Muscle layer of colon (tissue), 2 donors: ENCODE results near the gene VKORC1.
A peak's percentile ranks its signal among the peaks of the same experiment; 100 is the strongest.

Source experiments
- H3K27ac ChIP-seq: one replicate; pipeline ENCODE4 v1.7.0; 2013; ENCODE audit warnings: low read depth, mild to moderate bottlenecking, low read length, moderate library complexity
- H3K27me3 ChIP-seq, 2 donors: one replicate each; pipeline ENCODE4 v1.7.0; 2013; ENCODE audit warnings: low read length in 2 of 2, mild to moderate bottlenecking in 2 of 2; ENCODE audit not compliant: insufficient read depth in 2 of 2, control insufficient read depth in 1 of 2
- H3K36me3 ChIP-seq: one replicate; pipeline ENCODE4 v1.7.0; 2013; ENCODE audit warnings: mild to moderate bottlenecking, low read length; ENCODE audit not compliant: insufficient read depth
- H3K4me1 ChIP-seq: one replicate; pipeline ENCODE4 v1.7.0; 2013; ENCODE audit warnings: mild to moderate bottlenecking, low read length; ENCODE audit not compliant: insufficient read depth
- H3K4me3 ChIP-seq, 2 donors: one replicate each; pipeline ENCODE4 v1.7.0; 2013; ENCODE audit warnings: low read length in 2 of 2, low read depth in 1 of 2, mild to moderate bottlenecking in 1 of 2, moderate library complexity in 1 of 2
- H3K9ac ChIP-seq: one replicate; pipeline ENCODE4 v1.7.0; 2013; ENCODE audit warnings: low read length
- H3K9me3 ChIP-seq: one replicate; pipeline ENCODE4 v1.7.0; 2013; ENCODE audit warnings: mild to moderate bottlenecking, low read length
- donor health status: abdominal sarcoma.
- donor health status: Adenocarcinoma of cecum.

VKORC1 gene

GRCh38 chr16:31077592-31078396 lies 16.8 kb downstream of the VKORC1 start:
- H3K27ac ChIP-seq = no peak overlapping the region
- H3K4me3 ChIP-seq = no peak overlapping the region
- peaks cover 7% of the 10 kb centered on the region for H3K4me1 ChIP-seq
- H3K27me3 ChIP-seq = no peaks in the 10 kb centered on the region
- peaks cover 56% of the 10 kb centered on the region for H3K36me3 ChIP-seq
- H3K9ac ChIP-seq = no peak overlapping the region
- no peaks in the 10 kb centered on the region for H3K9me3 ChIP-seq

DNA sequence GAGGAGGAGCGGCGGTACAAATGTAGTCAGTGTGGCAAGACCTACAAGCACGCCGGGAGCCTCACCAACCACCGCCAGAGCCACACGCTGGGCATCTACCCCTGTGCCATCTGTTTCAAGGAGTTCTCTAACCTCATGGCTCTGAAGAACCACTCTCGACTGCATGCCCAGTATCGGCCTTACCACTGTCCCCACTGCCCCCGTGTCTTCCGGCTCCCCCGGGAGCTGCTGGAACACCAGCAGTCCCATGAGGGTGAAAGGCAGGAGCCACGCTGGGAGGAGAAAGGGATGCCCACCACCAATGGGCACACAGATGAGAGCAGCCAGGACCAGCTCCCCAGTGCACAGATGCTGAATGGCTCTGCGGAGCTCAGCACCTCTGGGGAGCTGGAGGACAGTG lies 17.6 kb downstream of the VKORC1 start:
- Histone ChIP-seq H3K9me3 (no peaks in the 10 kb centered on the region), H3K36me3 (peaks cover 56% of the 10 kb centered on the region), H3K27ac (no peak overlapping the region), H3K27me3 (no peaks in the 10 kb centered on the region), H3K4me3 (no peak overlapping the region), H3K9ac (no peak overlapping the region), H3K4me1 (peaks cover 15% of the 10 kb centered on the region)

DNA sequence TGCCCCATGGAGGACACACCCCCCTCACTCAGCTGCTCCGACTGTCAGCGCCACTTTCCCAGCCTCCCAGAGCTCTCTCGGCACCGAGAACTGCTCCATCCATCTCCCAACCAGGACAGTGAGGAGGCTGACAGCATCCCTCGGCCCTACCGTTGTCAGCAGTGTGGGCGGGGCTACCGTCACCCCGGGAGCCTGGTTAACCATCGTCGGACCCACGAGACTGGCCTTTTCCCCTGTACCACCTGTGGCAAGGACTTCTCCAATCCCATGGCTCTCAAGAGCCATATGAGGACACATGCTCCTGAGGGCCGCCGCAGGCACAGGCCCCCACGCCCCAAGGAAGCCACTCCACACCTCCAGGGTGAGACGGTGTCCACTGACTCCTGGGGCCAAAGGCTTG lies 18.3 kb downstream of the VKORC1 start:
- Histone ChIP-seq H3K27ac (no peak overlapping the region), H3K9ac (no peak overlapping the region), H3K4me3 (no peak overlapping the region), H3K9me3 (no peaks in the 10 kb centered on the region), H3K27me3 (no peaks in the 10 kb centered on the region), H3K4me1 (peaks cover 19% of the 10 kb centered on the region), H3K36me3 (peaks cover 51% of the 10 kb centered on the region)

DNA sequence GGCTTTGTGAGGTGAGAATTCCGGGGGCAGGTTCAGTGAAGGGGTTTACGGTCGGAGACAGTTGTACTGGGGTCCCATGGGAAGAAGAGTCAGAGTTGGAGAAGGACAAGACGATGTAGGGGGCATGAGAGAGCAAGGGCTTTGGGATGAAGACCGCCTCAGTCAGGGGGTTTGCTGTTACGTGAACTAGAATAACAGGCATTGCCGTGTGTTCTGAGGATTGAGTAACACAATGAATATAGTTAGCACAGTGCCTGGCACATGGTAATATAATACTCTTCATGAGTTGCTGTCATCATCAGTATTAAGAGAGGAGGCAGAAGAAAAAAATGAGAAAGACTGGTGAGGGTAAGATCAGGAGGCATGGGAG lies 19.8 kb downstream of the VKORC1 start:
- Histone ChIP-seq H3K27ac (peak overlapping the region; percentile 96), H3K4me1 (peaks cover 19% of the 10 kb centered on the region), H3K9ac (peak overlapping the region; percentile 89), H3K36me3 (peaks cover 36% of the 10 kb centered on the region), H3K27me3 (no peaks in the 10 kb centered on the region), H3K9me3 (no peaks in the 10 kb centered on the region), H3K4me3 (peak overlapping the region; percentile 66 to 100)

DNA sequence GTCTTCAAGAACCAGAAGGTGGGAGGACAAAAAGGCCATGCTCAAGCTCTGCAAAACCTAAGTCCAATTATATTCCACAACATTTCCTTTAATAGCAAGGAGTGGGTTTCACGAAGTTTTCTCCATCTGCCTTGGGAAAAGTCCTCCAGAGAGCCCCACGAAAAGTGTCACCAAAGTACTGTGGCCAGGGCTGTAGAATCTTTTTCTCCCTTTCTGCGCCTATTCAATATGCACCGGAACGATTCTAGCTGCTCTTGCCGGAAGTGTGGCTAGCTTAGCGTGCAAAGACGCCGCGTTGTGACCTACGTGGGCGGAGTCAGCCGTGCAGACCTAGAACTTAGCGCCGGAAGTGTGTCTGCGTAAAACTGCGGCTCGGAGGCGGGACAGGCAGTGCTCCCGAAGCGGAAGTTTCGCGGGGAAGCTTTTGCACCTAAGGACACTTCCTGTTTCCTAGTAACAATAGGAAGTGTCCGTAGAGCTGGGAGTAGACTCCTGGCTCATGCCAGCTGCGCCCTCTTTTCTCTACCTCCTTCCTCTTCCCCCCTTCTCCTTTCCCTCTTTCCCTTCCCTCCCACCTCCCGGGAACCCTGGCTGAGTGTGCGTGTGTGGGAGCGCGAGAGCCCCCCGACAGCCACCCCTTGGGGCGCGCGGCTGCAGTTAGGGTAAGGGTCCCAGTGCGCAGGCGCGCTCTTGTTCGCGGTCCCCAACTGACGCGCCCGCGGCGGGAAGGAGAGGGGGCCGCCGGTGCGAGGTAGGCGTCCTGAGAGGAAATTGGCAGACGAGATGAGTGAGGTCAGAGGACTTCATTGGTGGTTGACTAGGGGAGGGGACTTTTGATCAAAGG lies 20.4 kb downstream of the VKORC1 start, which contains the start of the genes ZNF646 and ZNF668:
ZNF646 (plus strand) TSS at position 453 of the 844 bp plus-strand sequence. CDS start 1,903 bp downstream, outside the sequence.
ZNF668 (minus strand) TSS at position 271 of the 844 bp plus-strand sequence. CDS start 9,781 bp downstream, outside the sequence.
- Histone ChIP-seq H3K27me3 (no peaks in the 10 kb centered on the region), H3K27ac (peak within 1 kb of the TSS; percentile 96), H3K4me3 (peak within 1 kb of the TSS; percentile 66 to 100), H3K4me1 (peaks cover 19% of the 10 kb centered on the region), H3K9ac (peak within 1 kb of the TSS; percentile 89), H3K9me3 (no peaks in the 10 kb centered on the region), H3K36me3 (peaks cover 30% of the 10 kb centered on the region)

GRCh38 chr16:31073142-31073969 lies 21.2 kb downstream of the VKORC1 start:
- H3K9ac ChIP-seq = peak overlapping the region; percentile 89
- peaks cover 22% of the 10 kb centered on the region for H3K36me3 ChIP-seq
- peak overlapping the region; percentile 96 for H3K27ac ChIP-seq
- no peaks in the 10 kb centered on the region for H3K27me3 ChIP-seq
- peak overlapping the region; percentile 66 to 100 for H3K4me3 ChIP-seq
- peaks cover 19% of the 10 kb centered on the region for H3K4me1 ChIP-seq
- no peaks in the 10 kb centered on the region for H3K9me3 ChIP-seq

GRCh38 chr16:31072540-31073141 lies 22.0 kb downstream of the VKORC1 start:
- H3K9ac ChIP-seq = peak overlapping the region; percentile 47
- H3K36me3 ChIP-seq = peaks cover 15% of the 10 kb centered on the region
- H3K4me1 ChIP-seq = peaks cover 19% of the 10 kb centered on the region
- no peaks in the 10 kb centered on the region for H3K9me3 ChIP-seq
- no peaks in the 10 kb centered on the region for H3K27me3 ChIP-seq
- peak overlapping the region; percentile 66 to 100 for H3K4me3 ChIP-seq
- peak overlapping the region; percentile 96 for H3K27ac ChIP-seq

DNA sequence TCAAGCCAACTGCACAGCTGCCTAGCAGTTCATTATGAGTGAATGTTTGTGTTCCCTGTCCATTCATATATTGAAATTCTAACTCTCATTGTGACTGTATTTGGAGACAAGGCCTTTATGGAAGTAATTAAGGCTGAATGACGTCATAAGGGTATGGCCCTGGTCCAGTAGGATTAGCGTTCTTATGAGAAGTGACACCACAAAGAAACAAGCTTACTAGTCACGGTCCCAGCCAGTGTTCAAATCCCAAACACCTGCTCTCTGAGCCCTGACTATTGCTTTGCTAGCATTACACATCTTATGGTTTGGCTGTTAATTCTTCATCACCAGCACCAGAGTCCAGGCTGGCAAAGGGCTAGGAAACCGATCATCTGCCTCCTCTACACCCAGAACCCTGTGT lies 22.7 kb downstream of the VKORC1 start:
- H3K4me1 ChIP-seq = peaks cover 19% of the 10 kb centered on the region
- no peak overlapping the region for H3K27ac ChIP-seq
- H3K9me3 ChIP-seq = no peaks in the 10 kb centered on the region
- H3K4me3 ChIP-seq = peak overlapping the region in 1 of 2 donors; percentile 100
- no peaks in the 10 kb centered on the region for H3K27me3 ChIP-seq
- H3K9ac ChIP-seq = peak overlapping the region; percentile 47
- H3K36me3 ChIP-seq = peaks cover 7% of the 10 kb centered on the region

DNA sequence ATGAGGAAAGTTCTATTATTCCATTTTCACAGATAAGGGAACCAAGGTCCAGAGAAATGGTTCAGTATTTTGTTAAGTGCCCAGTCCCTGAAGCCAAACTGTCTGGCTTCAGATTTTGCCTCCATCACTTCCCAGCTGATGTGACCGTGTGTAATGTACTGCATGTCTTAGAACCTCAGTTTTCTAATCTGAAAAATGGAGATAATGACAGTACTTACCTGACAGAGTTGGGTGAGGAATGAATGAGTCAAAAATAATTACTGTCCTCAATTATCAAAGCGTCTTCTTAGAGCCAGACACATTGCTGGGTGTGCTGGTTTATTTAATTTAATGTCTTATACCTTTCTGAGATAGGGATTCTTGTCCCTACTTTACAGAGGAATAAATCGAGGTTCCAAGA lies 27.3 kb downstream of the VKORC1 start:
- H3K9me3 ChIP-seq = no peaks in the 10 kb centered on the region
- H3K27me3 ChIP-seq = no peaks in the 10 kb centered on the region
- H3K4me3 ChIP-seq = no peak overlapping the region
- no peaks in the 10 kb centered on the region for H3K36me3 ChIP-seq
- H3K27ac ChIP-seq = no peak overlapping the region
- H3K4me1 ChIP-seq = peaks cover 19% of the 10 kb centered on the region
- no peak overlapping the region for H3K9ac ChIP-seq

DNA sequence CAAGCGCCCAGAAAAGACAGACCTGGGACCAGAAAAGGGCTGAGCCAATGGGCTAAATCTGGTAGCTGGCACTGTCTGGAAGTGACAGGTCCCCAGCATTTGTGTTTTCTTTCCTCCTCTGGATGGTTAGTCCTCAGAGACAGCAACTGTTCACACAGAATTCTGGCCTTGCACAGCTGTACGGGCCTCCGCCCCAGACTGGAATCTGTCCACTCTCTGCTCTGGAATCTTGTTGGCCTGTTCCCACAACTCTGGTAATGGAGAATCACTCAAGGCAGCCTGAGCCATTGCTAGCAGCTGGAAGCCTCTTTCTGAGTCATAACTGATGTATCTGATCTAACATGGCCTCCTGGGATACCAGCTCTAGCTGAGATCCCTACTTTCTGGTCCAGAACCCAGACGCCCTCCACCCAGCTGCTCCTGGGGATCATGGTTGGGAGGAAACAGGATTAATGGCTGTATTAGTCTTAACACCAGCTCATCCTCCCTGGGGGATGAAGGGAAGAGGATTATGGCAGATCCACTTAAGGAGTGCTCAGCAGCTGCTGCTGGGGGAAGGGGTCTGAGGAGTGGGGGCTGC lies 29.6 kb downstream of the VKORC1 start:
- Histone ChIP-seq H3K27me3 (no peaks in the 10 kb centered on the region), H3K9me3 (no peaks in the 10 kb centered on the region), H3K4me3 (no peak overlapping the region), H3K36me3 (peaks cover 9% of the 10 kb centered on the region), H3K27ac (peak overlapping the region; percentile 14), H3K9ac (no peak overlapping the region), H3K4me1 (peaks cover 11% of the 10 kb centered on the region)
